ENCODE data around the gene PLIN1.

Gene PLIN1

GRCh38 chr15:89654301-89654761 lies 24.8 kb downstream of the PLIN1 start:
- no peak for DNase-seq (ENCODE audit: low read depth in 3 of 3, low spot score in 1 of 3)

DNA sequence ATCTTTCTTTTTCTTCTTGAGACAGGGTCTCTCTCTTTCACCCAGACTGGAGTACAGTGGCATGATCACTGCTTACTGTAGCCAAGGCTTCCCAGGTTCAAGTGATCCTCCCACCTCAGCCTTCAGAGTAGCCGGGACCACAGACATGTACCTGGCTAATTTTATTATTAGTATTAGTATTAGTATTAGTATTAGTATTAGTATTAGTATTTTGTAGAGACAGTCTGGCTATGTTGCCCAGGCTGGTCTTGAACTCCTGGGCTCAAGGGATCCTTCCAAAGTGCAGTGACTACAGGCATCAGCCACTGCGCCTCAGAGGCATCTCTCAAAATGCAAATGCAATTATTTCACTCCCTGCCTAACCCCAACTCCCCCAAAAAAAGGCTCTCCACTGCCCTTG lies 25.6 kb downstream of the PLIN1 start:
- DNase-seq (ENCODE audit: low read depth in 3 of 3, low spot score in 1 of 3), result no peak

DNA sequence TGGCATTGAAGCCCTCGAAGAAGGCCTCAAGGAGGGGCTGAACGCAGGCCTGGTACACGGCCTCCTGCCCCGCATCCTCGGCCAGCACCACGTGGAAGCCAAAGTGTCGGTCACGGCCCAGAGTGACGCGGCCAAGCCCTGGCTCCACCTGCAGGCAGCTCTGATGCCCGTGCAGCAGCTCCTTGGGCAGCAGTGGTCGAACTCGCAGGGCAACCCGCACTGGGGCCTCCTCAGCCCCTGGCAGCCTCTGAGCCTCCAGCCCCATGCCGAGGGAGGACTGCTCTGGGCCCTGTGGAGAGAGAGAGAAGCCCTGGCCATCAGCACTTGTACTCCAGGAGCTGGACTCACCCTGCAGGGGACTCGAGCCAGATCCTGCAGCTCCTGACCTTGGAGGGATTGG lies 26.5 kb downstream of the PLIN1 start:
- DNase-seq (ENCODE audit: low read depth in 3 of 3, low spot score in 1 of 3), result no peak

GRCh38 chr15:89652131-89652530 lies 27.0 kb downstream of the PLIN1 start:
- no peak for DNase-seq (ENCODE audit: low read depth in 3 of 3, low spot score in 1 of 3)

DNA sequence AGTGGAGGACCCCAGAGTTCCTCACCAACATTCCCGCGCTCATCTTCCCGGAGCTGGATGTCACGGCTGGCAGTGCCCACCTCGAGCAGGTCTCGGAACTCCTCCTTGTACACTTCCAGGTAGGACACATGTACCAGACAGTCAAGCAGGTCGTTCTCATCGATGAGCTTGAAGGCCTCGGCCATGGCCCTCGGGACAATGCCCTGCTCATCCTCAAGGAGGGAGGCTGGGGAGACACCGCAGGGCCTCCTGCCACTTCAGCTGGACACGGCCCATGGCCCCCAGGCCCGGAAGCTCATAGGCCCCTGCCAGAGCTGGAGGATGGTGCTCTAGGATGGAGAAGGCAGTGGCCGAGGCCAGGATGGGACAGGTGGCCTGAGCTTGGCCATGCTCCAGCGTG lies 29.5 kb downstream of the PLIN1 start:
- DNase-seq (ENCODE audit: low read depth in 3 of 3, low spot score in 1 of 3), result no peak

DNA sequence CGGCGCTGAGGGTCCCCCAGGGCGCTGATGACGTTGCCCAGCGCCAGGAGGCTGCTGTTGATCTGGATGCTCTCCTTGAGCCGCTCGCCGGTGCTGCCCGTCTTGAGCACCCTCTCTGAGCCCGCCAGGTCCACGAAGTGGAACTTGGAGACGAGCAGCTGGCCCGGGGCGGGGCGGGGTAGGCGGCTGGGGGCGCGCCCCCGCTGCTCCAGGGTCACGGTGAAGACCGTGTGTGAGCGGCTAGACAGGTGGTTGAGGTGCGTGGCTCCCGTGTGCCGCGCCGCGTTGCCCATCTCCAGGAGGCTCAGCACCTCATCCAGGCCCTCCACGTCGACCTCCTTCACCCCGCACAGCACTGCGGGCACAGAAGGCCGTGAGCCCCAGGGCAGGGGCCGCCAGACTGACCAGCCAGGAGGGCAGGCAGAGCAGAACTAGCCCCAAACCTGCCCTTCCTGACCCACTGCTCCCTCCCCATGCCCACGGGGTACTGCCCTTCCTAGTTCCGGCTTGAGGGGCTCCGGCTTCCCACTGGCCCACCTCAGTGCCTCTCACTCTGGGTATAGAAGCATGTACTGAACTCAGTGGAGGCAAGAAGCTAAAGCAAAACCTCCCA lies 30.0 kb downstream of the PLIN1 start:
- DNase-seq (ENCODE audit: low read depth in 3 of 3, low spot score in 1 of 3), result no peak

DNA sequence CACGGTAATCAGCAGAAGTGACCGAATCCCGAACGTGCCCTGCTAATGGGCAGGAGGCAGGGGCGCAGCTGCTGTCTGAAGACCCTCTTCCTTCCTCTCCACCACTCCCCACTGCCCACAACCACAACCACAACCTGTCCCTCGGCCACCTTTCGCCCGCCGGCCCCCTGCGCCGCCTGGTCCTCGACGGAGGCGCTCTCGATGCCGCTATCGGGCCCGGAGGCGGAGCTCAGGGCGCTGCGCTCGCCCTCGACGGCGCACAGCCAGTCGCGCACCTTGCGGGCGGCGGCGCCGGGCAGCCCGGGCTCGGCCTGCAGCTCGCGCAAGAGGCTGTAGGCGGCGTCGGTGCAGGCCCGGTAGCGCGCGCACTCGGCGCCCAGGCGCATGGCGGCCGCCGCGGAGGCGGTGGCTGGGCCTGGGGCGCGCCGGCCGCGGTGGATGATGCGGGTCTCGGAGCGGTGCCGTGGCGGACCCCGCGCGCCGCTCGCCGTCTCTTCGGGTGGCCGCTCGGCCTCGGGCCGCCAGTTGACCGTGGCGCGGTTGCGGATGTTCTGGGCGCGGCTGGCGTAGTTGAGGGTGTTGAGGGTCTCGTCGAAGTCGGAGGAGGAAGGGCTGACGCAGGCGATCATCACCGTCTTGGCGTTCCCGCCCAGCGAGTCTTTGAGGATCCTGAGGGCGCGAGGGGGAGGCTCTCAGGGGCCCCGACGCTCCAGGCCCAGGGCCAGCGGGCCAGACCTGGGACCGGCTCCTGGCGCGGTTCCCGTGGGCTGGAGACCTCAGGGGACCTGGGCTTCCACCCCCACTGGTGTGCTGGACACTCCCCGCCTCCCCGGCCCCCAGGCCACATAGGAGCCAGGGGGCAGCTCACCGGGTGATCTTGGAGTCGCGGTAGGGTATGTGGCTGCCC lies 30.8 kb downstream of the PLIN1 start:
- DNase-seq (ENCODE audit: low read depth in 3 of 3, low spot score in 1 of 3), result no peak

DNA sequence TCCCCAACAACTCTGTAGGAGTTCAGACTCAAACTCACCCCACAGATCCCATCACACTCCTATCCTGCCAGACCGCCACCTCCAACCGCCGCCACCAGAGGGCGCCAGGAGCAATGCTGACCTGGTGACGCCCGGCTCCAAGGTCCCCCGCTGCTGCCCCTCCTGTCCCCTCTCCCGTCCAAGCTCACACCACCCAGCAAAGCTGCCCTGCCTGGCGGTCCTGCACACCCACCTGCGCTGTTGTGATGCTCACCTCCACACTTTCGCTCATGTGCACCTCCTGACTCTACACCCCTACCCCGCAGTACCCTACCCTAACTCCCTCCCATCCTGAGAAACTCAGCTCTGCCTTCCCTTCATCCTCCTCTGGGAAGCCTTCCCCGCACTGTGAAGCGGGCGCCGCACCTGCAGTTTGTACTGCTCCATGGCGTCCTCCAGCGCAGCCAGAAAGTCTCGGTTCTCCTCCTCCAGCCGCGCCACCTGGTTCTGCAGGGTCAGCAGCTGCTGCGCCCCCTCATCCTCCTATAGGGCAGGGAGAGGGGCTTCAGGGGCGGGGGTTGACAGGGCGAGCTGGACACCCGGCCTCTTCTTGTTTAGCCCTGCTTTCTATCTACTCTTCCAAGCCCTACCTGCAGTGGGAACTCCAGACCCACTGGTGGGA lies 31.8 kb downstream of the PLIN1 start:
- DNase-seq (ENCODE audit: low read depth in 3 of 3, low spot score in 1 of 3), result peak in 1 of 3 donors; percentile 51

DNA sequence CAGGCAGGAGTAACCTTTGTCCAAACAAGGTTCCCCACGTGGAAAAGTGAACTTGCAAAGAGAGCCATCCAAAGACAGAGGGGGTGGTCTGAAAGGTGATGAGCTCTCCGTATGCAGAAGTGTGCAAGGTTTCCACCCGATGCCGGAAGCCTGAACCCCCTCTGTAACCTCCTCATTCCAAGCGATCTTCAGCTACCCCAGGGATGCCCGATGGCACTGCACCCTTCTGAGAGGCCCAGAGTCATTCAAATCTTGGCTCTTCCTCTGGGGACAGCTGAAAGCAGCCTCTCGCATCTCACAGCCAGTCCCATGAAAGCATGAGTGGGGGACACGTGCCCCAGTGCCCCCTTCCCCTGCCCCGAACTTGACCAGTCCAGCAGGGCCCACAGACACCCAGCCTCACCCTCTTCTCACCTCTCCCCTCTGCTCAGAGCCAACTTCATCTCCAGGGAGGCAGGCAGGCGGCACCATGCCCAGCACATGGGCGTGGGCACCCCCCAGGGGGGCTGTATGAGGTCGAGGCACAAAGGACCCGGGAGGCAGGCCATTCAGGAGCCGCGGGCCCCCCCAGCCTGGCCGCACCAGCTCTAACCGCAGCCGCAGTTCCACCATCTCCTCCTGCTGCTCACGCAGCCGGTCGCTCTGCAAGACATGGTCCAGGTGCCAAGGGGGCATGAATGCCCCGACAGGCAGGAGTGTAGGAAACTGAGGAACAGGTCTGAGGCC lies 32.6 kb downstream of the PLIN1 start:
- DNase-seq (ENCODE audit: low read depth in 3 of 3, low spot score in 1 of 3), result no peak

GRCh38 chr15:89645680-89646079 lies 33.5 kb downstream of the PLIN1 start:
- no peak for DNase-seq (ENCODE audit: low read depth in 3 of 3, low spot score in 1 of 3)

- DNase-seq (ENCODE audit: low read depth in 3 of 3, low spot score in 1 of 3), result no peak
Measured at GRCh38 chr15:89642106-89642505, 37.1 kb downstream of the PLIN1 start.

GRCh38 chr15:89641053-89641452 lies 38.1 kb downstream of the PLIN1 start:
- DNase-seq (ENCODE audit: low read depth in 3 of 3, low spot score in 1 of 3), result no peak

DNA sequence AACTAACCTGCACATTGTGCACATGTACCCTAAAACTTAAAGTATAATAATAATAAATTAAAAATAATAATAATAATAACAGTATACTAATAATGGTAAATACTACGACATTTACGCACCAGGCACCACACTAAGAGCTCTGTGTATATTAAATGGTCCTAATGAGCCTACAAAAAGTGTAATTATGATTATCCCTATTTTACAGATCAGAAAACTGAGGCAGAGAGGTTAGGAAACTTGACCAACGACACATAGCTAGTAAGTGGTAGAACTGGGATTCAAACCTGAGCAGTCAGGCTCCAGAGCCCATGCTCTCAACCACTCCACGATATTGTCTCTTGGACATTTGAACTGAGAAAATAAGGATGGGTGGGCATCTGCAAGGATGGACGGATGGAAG lies 38.9 kb downstream of the PLIN1 start:
- DNase-seq (ENCODE audit: low read depth in 3 of 3, low spot score in 1 of 3), result no peak

DNA sequence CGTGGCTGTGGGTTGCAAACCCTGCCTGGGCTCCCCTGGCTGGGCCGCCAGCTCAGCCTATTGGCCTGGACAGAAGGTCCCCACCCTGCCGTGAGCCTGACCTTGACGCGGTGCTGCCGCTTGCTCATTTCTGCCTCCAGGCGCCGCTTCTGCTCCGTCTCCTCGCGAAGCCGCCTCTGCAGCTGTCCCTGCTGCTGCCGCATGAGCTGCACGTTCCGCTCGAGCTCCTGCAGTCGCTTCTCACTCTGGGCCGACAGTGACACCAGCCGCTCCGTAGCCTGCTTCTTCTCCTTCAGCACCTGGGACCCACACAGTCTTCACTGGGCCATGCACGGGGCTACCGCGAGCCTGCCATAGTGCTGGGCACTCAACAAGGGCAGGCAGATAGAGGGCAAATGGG lies 45.6 kb downstream of the PLIN1 start:
- DNase-seq (ENCODE audit: low read depth in 3 of 3, low spot score in 1 of 3), result no peak

GRCh38 chr15:89632563-89633430 lies 46.4 kb downstream of the PLIN1 start:
- no peak for DNase-seq (ENCODE audit: low read depth in 3 of 3, low spot score in 1 of 3)

GRCh38 chr15:89631902-89632264 lies 47.3 kb downstream of the PLIN1 start:
- no peak for DNase-seq (ENCODE audit: low read depth in 3 of 3, low spot score in 1 of 3)

DNA sequence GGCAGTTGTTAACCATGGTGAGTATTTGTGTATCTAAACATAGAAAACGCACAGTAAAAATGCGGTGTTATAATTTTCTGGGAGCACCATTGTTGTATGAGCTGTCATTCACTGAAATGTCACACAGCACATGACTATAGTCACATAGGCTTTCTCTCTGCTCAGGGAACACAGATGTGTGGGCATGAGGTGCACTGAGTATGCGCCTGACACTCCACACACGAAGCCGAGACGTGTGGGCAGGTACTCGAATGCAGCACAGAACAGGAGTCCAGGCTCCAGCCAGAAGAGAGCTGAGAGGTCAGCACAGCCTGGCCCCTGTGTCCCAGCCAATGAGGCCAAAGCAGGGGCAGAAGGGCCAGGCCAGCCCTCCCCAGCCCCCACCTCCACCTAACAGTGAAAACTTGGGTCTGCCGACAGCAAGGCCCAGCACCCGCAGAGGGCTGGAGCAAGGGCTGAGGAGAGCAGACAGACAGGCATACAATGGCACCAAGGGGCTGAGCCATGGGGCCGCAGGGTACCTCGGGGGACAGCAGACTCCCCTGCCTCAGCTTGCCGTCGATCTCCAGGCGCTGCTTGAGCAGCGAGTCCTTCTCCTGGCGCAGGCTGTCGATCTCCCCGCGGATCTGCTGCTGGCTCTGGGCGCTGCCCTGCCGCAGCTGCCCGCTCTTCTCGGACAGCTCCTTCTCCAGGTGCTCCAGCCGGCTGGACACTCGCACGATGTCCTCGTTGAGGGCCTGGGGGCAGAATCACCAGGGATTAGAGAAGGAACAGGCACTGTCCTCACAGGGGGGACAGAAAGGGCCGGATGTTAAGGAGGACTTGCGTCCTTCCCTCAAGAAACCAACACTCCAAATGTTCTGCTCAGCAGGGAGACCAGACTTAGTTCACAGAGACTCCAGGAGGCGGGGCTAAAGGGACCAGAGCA lies 47.9 kb downstream of the PLIN1 start:
- DNase-seq (ENCODE audit: low read depth in 3 of 3, low spot score in 1 of 3), result no peak

GRCh38 chr15:89630260-89630659 lies 48.9 kb downstream of the PLIN1 start:
- no peak for DNase-seq (ENCODE audit: low read depth in 3 of 3, low spot score in 1 of 3)

GRCh38 chr15:89629829-89630228 lies 49.3 kb downstream of the PLIN1 start:
- DNase-seq (ENCODE audit: low read depth in 3 of 3, low spot score in 1 of 3), result no peak
